Measurements from ENCODE around the gene SOX5. TPM values are rescaled to one million over a fixed set of nuclear protein-coding genes. Genes with fewer than 3 reads are reported as not detected.
"Not testable (repeated sequence)": the region's sequence is repeated elsewhere in the genome, so short reads cannot be mapped to it uniquely, and the experiment has no call there.

SOX5 gene
- polyA plus RNA-seq, 4 donors = 7.1 to 9.0 (median 7.9) TPM

GRCh38 chr12:23847857-23848256 is 101.6 kb downstream of the SOX5 start:
- no peak for DNase-seq (ENCODE audit: low read depth in 4 of 4, low spot score in 3 of 4)

DNA sequence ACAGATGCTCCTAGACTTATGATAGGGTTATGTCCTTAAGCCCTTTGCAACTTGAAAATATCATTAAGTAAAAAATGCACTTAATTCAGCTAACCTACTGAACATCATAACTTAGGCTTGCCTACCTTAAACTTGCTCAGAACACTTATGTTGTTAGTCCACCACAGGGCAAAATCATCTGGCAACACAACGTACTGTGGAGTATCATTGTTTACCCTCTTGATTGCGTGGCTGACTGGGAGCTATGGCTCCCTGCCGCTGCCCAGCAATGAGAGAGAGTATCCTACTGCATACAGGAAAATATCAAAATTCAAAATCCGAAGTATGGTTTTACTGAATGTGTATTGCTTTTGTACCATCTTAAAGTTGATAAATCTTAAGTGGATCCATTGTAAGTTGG is 105.5 kb downstream of the SOX5 start:
- no peak for DNase-seq (ENCODE audit: low read depth in 4 of 4, low spot score in 3 of 4)

GRCh38 chr12:23834076-23834475 is 115.4 kb downstream of the SOX5 start:
- DNase-seq (ENCODE audit: low read depth in 4 of 4, low spot score in 3 of 4) = no peak

- no peak for DNase-seq (ENCODE audit: low read depth in 4 of 4, low spot score in 3 of 4)
These were observed 117.7 kb downstream of the SOX5 start for GRCh38 chr12:23831739-23832138.

DNA sequence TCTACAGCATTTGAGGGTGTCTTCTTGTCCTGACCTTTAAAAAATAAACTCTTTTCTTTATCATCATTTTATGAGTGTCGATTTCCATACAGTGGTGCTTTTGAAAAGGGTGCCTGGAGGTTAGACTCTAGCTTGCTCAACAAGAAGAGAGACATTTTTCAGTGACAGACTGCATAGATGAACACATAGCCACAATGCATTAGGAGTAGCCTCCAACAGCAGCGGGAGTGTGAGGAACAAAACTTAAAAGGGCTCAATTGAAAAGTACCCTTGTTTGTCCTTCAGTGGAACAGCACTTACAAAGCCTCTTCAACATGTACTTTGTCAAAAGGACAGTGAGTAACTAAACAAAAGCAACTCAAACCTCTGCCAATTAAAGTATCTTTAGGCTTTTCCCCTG is 119.3 kb downstream of the SOX5 start:
- DNase-seq (ENCODE audit: low read depth in 4 of 4, low spot score in 3 of 4) = no peak

- DNase-seq (ENCODE audit: low read depth in 4 of 4, low spot score in 3 of 4) = no peak
These were observed 122.1 kb downstream of the SOX5 start for GRCh38 chr12:23827353-23827752.

GRCh38 chr12:23825124-23825523 is 124.3 kb downstream of the SOX5 start:
- not testable (repeated sequence) for DNase-seq (ENCODE audit: low read depth in 4 of 4, low spot score in 3 of 4)

DNA sequence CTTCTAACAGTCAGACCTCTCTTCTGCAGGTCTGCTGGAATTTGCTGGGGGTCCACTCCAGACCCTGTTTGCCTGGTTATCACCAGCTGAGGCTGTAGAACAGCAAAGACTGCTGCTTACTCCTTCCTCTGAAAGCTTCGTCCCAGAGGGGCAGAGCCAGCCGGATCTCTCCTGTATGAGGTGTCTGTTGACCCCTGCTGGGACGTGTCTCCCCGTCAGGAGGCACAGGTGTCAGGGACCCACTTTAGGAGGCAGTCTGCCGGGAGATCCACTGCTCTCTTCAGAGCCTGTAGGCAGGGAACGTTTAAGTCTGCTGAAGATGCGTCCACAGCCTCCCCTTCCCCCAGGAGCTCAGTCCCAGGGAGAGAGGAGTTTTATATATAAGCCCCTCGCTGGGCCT is 125.1 kb downstream of the SOX5 start:
- DNase-seq (ENCODE audit: low read depth in 4 of 4, low spot score in 3 of 4) = no peak

DNA sequence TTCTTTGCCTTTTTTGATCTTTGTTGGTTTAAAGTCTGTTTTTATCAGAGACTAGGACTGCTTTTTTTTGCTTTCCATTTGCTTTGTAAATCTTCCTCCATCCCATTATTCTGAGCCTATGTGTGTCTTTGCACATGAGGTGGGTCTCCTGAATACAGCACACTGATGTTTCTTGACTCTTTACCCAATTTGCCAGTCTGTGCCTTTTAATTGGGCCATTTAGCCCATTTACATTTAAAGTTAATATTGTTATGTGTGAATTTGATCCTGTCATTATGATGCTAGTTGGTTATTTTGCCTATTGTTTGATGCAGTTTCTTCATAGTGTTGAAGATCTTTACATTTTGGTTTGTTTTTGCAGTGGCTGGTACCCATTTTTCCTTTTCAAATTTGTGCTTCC is 126.6 kb downstream of the SOX5 start:
- not testable (repeated sequence) for DNase-seq (ENCODE audit: low read depth in 4 of 4, low spot score in 3 of 4)

DNA sequence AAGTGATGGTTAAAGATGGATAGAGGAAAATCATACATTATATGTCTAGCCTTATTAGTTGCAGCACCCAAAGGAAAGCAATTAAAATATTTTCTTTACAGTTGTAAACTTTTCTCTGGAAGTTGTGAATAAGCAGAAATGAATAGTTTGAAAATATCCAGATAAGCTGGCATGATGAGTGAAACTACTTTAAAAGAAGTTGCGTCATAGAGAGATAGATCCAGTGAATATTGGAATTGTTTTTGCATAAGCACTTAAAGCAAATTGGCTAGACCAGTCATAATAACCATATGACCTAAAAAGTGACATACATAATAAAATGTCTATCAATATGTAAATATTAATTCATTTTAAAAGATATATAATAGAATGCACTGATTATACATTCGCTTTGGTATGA is 132.1 kb downstream of the SOX5 start:
- DNase-seq (ENCODE audit: low read depth in 4 of 4, low spot score in 3 of 4) = no peak

DNA sequence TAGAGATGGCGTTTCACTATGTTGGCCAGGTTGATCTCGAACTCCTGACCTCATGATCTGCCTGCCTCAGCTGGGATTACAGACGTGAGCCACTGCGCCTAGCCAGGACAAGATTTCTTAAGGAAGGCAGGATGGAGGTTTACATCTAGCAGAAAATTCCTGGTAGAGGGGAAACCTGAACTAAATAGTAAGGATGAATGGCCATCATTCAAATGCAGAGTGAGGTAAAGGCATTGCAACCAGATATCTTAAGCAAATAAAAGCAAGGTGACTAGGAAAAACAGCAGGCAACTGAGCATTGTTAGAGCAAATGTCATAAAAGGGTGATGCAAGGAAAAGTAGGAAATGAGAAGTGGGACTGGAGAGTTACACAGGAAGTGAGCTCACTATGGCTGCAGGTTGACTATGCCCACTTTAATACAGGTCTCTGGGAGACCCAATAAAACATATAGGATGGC is 133.0 kb downstream of the SOX5 start:
- DNase-seq (ENCODE audit: low read depth in 4 of 4, low spot score in 3 of 4) = no peak

DNA sequence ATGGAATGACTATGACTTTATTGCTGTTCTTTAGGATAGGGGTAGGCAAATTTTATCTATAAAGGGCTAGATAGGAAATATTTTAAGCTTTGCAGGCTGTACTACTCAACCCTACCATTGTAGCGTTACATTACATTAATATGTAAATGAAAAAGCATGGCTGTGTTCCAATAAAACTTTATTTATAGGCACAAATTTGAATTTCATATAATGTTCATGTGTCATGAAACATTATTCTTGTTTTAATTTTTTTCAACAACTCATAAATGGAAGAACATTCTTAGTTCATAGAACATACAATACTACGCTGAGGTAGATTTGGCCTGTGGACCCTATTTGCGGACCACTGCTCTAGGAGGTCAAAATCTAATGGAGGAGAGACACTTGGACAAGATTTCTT is 133.7 kb downstream of the SOX5 start:
- DNase-seq (ENCODE audit: low read depth in 4 of 4, low spot score in 3 of 4) = no peak

- no peak for DNase-seq (ENCODE audit: low read depth in 4 of 4, low spot score in 3 of 4)
These were observed 136.3 kb downstream of the SOX5 start for GRCh38 chr12:23813206-23813605.

GRCh38 chr12:23810329-23810902 is 139.1 kb downstream of the SOX5 start:
- no peak for DNase-seq (ENCODE audit: low read depth in 4 of 4, low spot score in 3 of 4)

DNA sequence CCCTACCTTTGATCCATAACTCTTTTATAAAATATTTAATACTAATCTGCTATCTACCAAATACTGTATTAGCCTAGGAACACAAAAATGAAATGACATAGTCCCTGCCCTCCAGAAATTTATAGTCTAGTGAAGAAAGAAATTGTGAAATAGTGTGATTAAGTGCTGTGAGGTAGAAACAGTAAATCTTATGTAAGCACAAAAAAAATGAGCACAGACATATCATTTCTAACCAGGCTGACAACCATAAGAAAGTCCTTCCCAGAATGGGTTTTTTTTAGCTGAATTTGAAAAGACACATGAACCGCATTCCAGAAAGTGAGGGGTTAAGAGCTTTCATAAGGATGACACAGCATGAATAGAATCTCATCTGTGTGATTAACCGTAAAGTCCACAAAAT is 145.9 kb downstream of the SOX5 start:
- no peak for DNase-seq (ENCODE audit: low read depth in 4 of 4, low spot score in 3 of 4)

DNA sequence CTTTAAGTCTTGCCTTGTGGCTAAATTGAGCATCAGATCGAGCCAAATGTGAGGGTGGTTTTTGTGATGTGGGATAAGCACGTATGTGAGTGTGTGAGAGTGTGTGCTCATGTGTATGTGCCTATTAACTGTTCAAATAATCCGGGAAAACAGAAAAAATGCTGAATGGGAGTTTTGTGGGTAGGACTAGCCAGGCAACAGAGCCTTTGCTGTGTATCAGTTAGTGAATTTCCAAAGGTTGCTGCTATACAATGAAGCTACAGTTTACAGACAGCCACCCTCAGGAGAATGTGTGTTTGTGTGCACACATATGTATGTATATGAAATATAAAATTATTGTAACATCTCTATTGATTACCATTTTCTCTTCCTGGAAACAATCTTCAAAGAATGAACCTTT is 154.0 kb downstream of the SOX5 start:
- no peak for DNase-seq (ENCODE audit: low read depth in 4 of 4, low spot score in 3 of 4)

GRCh38 chr12:23781118-23781517 is 168.4 kb downstream of the SOX5 start:
- DNase-seq (ENCODE audit: low read depth in 4 of 4, low spot score in 3 of 4) = no peak

- DNase-seq (ENCODE audit: low read depth in 4 of 4, low spot score in 3 of 4) = no peak
These were observed 174.3 kb downstream of the SOX5 start for GRCh38 chr12:23775208-23775607.

DNA sequence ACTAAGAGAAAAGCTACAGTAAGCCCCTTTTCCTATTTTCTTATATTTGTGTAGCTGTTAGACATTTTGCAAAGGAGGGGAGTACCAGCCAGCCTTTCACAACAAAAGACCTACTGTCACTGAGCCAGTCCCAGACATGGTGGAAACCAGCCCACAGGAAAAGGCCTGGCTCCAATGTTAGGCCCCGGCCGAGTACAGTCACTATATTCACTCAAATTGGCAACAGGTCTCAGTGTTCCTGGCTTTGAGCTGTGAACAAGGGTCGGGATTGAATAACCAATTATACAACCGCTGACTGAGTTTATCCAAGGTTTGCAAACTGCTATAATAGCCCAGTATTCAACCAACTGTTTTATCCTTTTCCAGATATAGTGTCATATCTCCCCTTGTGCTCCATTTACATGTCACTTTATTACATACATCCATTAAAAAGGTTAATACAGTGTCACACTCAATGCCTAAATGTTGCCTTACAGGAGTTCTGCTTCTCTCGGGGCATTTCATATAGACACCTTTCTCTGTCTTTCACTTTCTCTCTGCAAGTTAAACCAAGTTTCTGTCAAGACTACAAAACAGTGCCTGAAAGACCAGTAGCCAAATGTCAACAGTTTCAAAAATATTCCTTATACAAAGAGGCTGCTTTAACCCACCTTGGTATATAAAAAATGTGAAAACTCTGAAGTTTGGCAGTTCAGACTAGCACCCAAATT is 178.1 kb downstream of the SOX5 start:
- no peak for DNase-seq (ENCODE audit: low read depth in 4 of 4, low spot score in 3 of 4)

DNA sequence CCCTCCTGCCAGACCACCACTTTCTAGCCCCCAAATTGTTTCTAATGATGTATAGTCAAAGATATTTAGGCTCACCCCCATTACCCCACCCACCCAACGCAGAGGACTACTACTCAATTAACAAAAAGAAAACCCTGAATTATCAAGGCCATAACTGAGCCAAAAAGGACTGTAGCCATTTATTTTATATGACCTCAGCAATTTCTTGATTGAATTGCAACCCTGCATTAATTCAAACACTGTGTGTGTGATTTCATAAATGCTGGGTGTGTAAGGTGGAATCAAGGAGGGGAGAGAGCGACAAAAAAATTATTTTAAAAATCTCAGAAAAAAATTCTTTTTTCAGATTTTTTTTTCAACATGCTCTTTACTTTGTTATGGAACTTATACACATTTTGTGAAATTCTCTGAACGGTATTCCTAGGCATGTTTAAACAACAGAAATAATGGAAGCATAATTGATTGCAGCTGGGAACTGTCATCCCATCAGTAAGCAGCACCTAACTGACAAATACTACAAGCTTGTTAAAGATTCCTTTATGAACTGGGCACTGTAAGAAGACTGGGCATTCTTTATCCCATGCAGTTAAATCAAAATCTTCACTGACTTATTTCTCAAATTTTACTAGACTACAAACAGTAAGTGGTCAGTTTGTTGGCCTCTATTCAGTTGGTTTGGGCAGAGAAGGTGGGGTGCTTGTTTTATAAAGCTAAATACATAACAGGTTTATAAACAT is 179.1 kb downstream of the SOX5 start:
- DNase-seq (ENCODE audit: low read depth in 4 of 4, low spot score in 3 of 4) = no peak

- DNase-seq (ENCODE audit: low read depth in 4 of 4, low spot score in 3 of 4) = no peak
These were observed 181.6 kb downstream of the SOX5 start for GRCh38 chr12:23767834-23768233.

- no peak for DNase-seq (ENCODE audit: low read depth in 4 of 4, low spot score in 3 of 4)
These were observed 185.7 kb downstream of the SOX5 start for GRCh38 chr12:23763724-23764123.
